HFF-Myc (cell line): ENCODE results near the gene NCKIPSD.

ENCODE experiments used
- DNase-seq: peaks from one replicate; pipeline ENCODE4 v3.0.0-alpha.2; 2011; ENCODE audit warnings: low read depth; ENCODE audit errors: extremely low read depth
- H3K4me3 ChIP-seq: replicated peaks from 2 replicates; pipeline ENCODE4 v1.5.1; 2011; ENCODE audit warnings: low read depth, mild to moderate bottlenecking, control low read depth, low read length
- CTCF ChIP-seq: IDR thresholded peaks from 2 replicates; pipeline ENCODE4 v1.5.1; 2012; ENCODE audit warnings: mild to moderate bottlenecking, low read depth, low read length, control low read depth; ENCODE audit errors: missing control alignments

Gene NCKIPSD

GRCh38 chr3:48679411-48680391 lies 6.0 kb downstream of the NCKIPSD start:
- DNase-seq: no peak
- no peak for TF ChIP-seq CTCF
- no peak overlapping the region for H3K4me3 ChIP-seq

GRCh38 chr3:48678566-48679380 lies 6.9 kb downstream of the NCKIPSD start:
- no peak for TF ChIP-seq CTCF
- H3K4me3 ChIP-seq: no peak overlapping the region
- no peak for DNase-seq

- no peak overlapping the region for H3K4me3 ChIP-seq
- DNase-seq: no peak
- no peak for TF ChIP-seq CTCF
These were observed 7.7 kb downstream of the NCKIPSD start for GRCh38 chr3:48678056-48678455.

- TF ChIP-seq CTCF: no peak
- no peak for DNase-seq
- H3K4me3 ChIP-seq: no peak overlapping the region
These were observed 11.2 kb downstream of the NCKIPSD start for GRCh38 chr3:48674505-48674904.

- DNase-seq: no peak
- TF ChIP-seq CTCF: no peak
- no peak overlapping the region for H3K4me3 ChIP-seq
These were observed 13.2 kb downstream of the NCKIPSD start for GRCh38 chr3:48672522-48672921.

- no peak overlapping the region for H3K4me3 ChIP-seq
- no peak for DNase-seq
- TF ChIP-seq CTCF: no peak
These were observed 20.8 kb downstream of the NCKIPSD start for GRCh38 chr3:48664929-48665328.
